HepG2 (cell line): ENCODE data around the gene JMJD4. TPM values are rescaled to one million over a fixed set of nuclear protein-coding genes. Genes with fewer than 3 reads are reported as not detected.

Source experiments
- AGO2 ChIP-seq: fragments of 200-400 bp; formaldehyde crosslinking; optimal IDR thresholded peaks from 2 replicates; pipeline ENCODE3; 2017; ENCODE audit warnings: mild to moderate bottlenecking, low read depth, low read length, moderate library complexity
- CENPX ChIP-seq: sonication (generic); formaldehyde crosslinking; IDR thresholded peaks from 2 replicates; pipeline ENCODE4 v1.9.0; 2021; ENCODE audit warnings: mild to moderate bottlenecking, missing genetic modification reagents, moderate library complexity
- DMAP1 ChIP-seq: IDR thresholded peaks from 2 replicates; pipeline ENCODE4 v1.6.1; 2016
- GTF3A ChIP-seq: sonication (generic); formaldehyde crosslinking; conservative IDR thresholded peaks from 2 replicates; pipeline ENCODE4 v1.4.0; 2020; ENCODE audit warnings: mild to moderate bottlenecking, missing genetic modification reagents
- KDM5A ChIP-seq: fragments of 200-600 bp; sonication (generic); IDR thresholded peaks from 2 replicates; pipeline ENCODE4 v1.7.0; 2018; ENCODE audit warnings: antibody characterized with exemption, mild to moderate bottlenecking, low read length, borderline replicate concordance
- LCORL ChIP-seq, 2 experiments: fragments of 450-650 bp in 1 of 2; sonication (generic) in 1 of 2; formaldehyde crosslinking in 1 of 2; IDR thresholded peaks; 2 replicates each; pipeline versions ENCODE4 v1.5.0 to v1.6.1; 2017 to 2020; ENCODE audit warnings: antibody characterized with exemption in 1 of 2, missing genetic modification reagents in 1 of 2
- SOX13 ChIP-seq, 3 experiments: fragments of 450-650 bp in 1 of 3; sonication (generic) in 1 of 3; formaldehyde crosslinking in 1 of 3; IDR thresholded peaks in 2 of 3; conservative IDR thresholded peaks in 1 of 3; 2 replicates each; pipeline versions ENCODE4 v1.5.0 to v1.6.1; 2016 to 2020; ENCODE audit warnings: antibody characterized with exemption in 1 of 3, mild to moderate bottlenecking in 1 of 3, missing compliant biosample characterization in 1 of 3, missing genetic modification reagents in 1 of 3, moderate library complexity in 1 of 3
- SOX6 ChIP-seq, 2 experiments: fragments of 450-650 bp in 1 of 2; sonication (generic) in 1 of 2; formaldehyde crosslinking in 1 of 2; IDR thresholded peaks; 2 replicates each; pipeline versions ENCODE4 v1.4.0 to v1.6.1; 2017 to 2020; ENCODE audit warnings: antibody characterized with exemption in 1 of 2, mild to moderate bottlenecking in 1 of 2, missing genetic modification reagents in 1 of 2
- ZMYM2 ChIP-seq: sonication (generic); formaldehyde crosslinking; IDR thresholded peaks from 2 replicates; pipeline ENCODE4 v1.8.0; 2022; ENCODE audit warnings: mild to moderate bottlenecking, missing genetic modification reagents
- ZNF431 ChIP-seq: sonication (generic); formaldehyde crosslinking; IDR thresholded peaks from 2 replicates; pipeline ENCODE4 v1.9.0; 2022; ENCODE audit warnings: missing genetic modification reagents, low read depth, mild to moderate bottlenecking, borderline replicate concordance
- ZNF558 ChIP-seq: sonication (generic); formaldehyde crosslinking; IDR thresholded peaks from 2 replicates; pipeline ENCODE4 v1.9.0; 2022; ENCODE audit warnings: mild to moderate bottlenecking, missing genetic modification reagents, borderline replicate concordance
- ZNF614 ChIP-seq: IDR thresholded peaks from 2 replicates; pipeline ENCODE4 v1.6.1; 2018; ENCODE audit warnings: missing biosample characterization, missing genetic modification reagents, inconsistent platforms, borderline replicate concordance
- ZNF7 ChIP-seq: IDR thresholded peaks from 2 replicates; pipeline ENCODE4 v1.6.1; 2016; ENCODE audit warnings: missing biosample characterization, missing genetic modification reagents
- ZNF740 ChIP-seq: sonication (generic); formaldehyde crosslinking; IDR thresholded peaks from 2 replicates; pipeline ENCODE4 v1.4.0; 2020; ENCODE audit warnings: missing genetic modification reagents
- ZSCAN29 ChIP-seq: sonication (generic); formaldehyde crosslinking; conservative IDR thresholded peaks from 2 replicates; pipeline ENCODE4 v1.4.0; 2020; ENCODE audit warnings: mild to moderate bottlenecking, missing genetic modification reagents
- polyA plus RNA-seq, 8 experiments: library from polyadenylated mRNA; depleted of rRNA in 3 of 8; stranded (reverse) in 7 of 8; unstranded in 1 of 8; fragments of >200 nt; fragmentation: Illumina TruSeq in 4 of 8; extraction: Trizol in 4 of 8; gene quantifications; 2 replicates each; pipeline versions ENCODE4 v1.2.1 to v1.2.3, GENCODE V29; 2011 to 2016; ENCODE audit warnings: low read depth in 4 of 8, missing spikeins in 1 of 8, mixed read lengths in 1 of 8; ENCODE audit not compliant: insufficient read depth in 1 of 8
- total RNA-seq, 5 experiments: library from RNA; depleted of rRNA; stranded (reverse); fragments of >200 nt; fragmentation: Illumina TruSeq; extraction: Trizol; gene quantifications; 2 replicates each; pipeline ENCODE4 v1.2.3, GENCODE V29; 2016; ENCODE audit warnings: low read depth in 1 of 5
- TF ChIP-seq, protein P1 (sequence below): sonication (generic); formaldehyde crosslinking; IDR thresholded peaks from 2 replicates; pipeline ENCODE4 v1.5.1; 2020; ENCODE audit warnings: mild to moderate bottlenecking, missing genetic modification reagents, borderline replicate concordance
- TF ChIP-seq, protein P2 (sequence below): sonication (generic); formaldehyde crosslinking; IDR thresholded peaks from 2 replicates; pipeline ENCODE4 v1.8.1; 2022; ENCODE audit warnings: low read depth, mild to moderate bottlenecking, missing genetic modification reagents
- TF ChIP-seq, protein P3 (sequence below): sonication (generic); formaldehyde crosslinking; IDR thresholded peaks from 2 replicates; pipeline ENCODE4 v1.5.1; 2020; ENCODE audit warnings: missing genetic modification reagents, mild to moderate bottlenecking, borderline replicate concordance

The JMJD4 gene
- total and polyA plus RNA-seq, 2 of the 13 experiments (the other 11 are each of a cell fraction or from before 2014, with no cell fraction given), result 10.2 to 29.0 TPM

DNA sequence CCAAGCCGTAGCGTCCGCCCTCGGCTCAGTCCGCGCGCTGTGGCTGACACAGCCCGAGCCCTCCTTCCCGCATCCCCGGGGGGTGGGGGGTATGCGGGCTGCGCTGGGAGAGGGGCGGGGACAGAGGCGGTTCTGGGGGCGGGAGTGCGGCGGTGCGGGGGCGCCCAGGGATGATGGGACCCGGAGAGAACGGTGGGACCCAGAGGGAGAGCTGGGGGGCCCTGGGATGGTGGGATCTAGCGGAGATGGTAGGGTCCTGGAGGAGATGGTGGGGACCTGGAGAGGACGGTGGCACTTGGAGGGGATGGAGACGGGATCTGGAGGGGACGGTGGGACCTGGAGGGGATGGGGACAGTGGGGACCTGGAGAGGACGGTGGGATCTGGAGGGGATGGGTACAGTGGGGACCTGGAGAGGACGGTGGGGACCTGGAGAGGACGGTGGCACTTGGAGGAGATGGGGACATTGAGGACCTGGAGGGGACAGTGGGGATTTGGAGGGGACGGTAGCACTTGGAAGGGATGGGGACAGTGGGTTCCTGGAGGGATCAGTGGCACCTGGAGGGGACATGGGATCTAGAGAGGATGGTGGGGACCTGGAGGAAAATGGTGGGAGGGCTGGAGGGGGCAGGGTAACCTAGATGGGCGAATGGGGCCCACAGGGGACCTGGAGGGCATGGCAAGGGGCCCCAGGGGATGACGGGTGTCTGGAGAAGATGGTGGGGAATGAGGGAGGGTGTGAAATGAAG is 610 bp upstream of the JMJD4 start (continued):
- TF ChIP-seq, protein P1, sequence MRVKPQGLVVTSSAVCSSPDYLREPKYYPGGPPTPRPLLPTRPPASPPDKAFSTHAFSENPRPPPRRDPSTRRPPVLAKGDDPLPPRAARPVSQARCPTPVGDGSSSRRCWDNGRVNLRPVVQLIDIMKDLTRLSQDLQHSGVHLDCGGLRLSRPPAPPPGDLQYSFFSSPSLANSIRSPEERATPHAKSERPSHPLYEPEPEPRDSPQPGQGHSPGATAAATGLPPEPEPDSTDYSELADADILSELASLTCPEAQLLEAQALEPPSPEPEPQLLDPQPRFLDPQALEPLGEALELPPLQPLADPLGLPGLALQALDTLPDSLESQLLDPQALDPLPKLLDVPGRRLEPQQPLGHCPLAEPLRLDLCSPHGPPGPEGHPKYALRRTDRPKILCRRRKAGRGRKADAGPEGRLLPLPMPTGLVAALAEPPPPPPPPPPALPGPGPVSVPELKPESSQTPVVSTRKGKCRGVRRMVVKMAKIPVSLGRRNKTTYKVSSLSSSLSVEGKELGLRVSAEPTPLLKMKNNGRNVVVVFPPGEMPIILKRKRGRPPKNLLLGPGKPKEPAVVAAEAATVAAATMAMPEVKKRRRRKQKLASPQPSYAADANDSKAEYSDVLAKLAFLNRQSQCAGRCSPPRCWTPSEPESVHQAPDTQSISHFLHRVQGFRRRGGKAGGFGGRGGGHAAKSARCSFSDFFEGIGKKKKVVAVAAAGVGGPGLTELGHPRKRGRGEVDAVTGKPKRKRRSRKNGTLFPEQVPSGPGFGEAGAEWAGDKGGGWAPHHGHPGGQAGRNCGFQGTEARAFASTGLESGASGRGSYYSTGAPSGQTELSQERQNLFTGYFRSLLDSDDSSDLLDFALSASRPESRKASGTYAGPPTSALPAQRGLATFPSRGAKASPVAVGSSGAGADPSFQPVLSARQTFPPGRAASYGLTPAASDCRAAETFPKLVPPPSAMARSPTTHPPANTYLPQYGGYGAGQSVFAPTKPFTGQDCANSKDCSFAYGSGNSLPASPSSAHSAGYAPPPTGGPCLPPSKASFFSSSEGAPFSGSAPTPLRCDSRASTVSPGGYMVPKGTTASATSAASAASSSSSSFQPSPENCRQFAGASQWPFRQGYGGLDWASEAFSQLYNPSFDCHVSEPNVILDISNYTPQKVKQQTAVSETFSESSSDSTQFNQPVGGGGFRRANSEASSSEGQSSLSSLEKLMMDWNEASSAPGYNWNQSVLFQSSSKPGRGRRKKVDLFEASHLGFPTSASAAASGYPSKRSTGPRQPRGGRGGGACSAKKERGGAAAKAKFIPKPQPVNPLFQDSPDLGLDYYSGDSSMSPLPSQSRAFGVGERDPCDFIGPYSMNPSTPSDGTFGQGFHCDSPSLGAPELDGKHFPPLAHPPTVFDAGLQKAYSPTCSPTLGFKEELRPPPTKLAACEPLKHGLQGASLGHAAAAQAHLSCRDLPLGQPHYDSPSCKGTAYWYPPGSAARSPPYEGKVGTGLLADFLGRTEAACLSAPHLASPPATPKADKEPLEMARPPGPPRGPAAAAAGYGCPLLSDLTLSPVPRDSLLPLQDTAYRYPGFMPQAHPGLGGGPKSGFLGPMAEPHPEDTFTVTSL (CRISPR knock-in tag), result no peak
- TF ChIP-seq ZMYM2 (CRISPR knock-in tag) (no peak), ZNF7 (CRISPR knock-in tag) (no peak), DMAP1 (CRISPR knock-in tag) (no peak), SOX6 (IDR thresholded peaks at IDR 0.05) (no peak), SOX6 (CRISPR knock-in tag; IDR thresholded peaks at IDR 0.05) (peak; percentile 1; the same call in 1 of the 2 replicates), ZNF740 (CRISPR knock-in tag) (0 out of 2 replicates have a peak, but pooled peaks have one; percentile 3), ZNF431 (CRISPR knock-in tag) (0 out of 2 replicates have a peak, but pooled peaks have one; percentile 28), GTF3A (CRISPR knock-in tag) (no peak), AGO2 (no peak), ZNF614 (no peak; the same call in 1 of the 2 replicates), KDM5A (peak; percentile 46; the same call in 1 of the 2 replicates), ZNF558 (peak; percentile 21; the same call in 1 of the 2 replicates), LCORL (IDR thresholded peaks at IDR 0.05) (no peak), LCORL (CRISPR knock-in tag; IDR thresholded peaks at IDR 0.05) (0 out of 2 replicates have a peak, but pooled peaks have one; percentile 2), SOX13 (IDR thresholded peaks at IDR 0.05) (no peak), SOX13 (CRISPR knock-in tag; conservative IDR thresholded peaks at IDR 0.05 in 1 of 2, IDR thresholded peaks at IDR 0.05 in 1 of 2) (no peak), ZSCAN29 (CRISPR knock-in tag) (0 out of 2 replicates have a peak, but pooled peaks have one; percentile 0), CENPX (CRISPR knock-in tag) (no peak)
- TF ChIP-seq, protein P2, sequence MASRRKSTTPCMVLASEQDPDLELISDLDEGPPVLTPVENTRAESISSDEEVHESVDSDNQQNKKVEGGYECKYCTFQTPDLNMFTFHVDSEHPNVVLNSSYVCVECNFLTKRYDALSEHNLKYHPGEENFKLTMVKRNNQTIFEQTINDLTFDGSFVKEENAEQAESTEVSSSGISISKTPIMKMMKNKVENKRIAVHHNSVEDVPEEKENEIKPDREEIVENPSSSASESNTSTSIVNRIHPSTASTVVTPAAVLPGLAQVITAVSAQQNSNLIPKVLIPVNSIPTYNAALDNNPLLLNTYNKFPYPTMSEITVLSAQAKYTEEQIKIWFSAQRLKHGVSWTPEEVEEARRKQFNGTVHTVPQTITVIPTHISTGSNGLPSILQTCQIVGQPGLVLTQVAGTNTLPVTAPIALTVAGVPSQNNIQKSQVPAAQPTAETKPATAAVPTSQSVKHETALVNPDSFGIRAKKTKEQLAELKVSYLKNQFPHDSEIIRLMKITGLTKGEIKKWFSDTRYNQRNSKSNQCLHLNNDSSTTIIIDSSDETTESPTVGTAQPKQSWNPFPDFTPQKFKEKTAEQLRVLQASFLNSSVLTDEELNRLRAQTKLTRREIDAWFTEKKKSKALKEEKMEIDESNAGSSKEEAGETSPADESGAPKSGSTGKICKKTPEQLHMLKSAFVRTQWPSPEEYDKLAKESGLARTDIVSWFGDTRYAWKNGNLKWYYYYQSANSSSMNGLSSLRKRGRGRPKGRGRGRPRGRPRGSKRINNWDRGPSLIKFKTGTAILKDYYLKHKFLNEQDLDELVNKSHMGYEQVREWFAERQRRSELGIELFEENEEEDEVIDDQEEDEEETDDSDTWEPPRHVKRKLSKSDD, result no peak
- TF ChIP-seq, protein P3, sequence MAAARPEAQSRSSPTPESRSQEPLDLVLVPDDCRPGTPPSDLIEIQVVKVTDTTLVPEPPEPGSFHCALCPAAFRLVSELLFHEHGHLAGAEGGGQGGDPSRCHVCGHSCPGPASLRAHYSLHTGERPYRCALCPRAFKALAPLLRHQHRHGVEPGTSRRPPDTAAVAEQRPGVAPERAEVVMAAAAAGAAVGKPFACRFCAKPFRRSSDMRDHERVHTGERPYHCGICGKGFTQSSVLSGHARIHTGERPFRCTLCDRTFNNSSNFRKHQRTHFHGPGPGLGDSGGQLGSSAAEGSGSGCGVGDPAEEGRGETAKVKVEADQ (CRISPR knock-in tag), result no peak
